Measurements from ENCODE around the gene MDP1. TPM values are rescaled to one million over a fixed set of nuclear protein-coding genes. Genes with fewer than 3 reads are reported as not detected.

The MDP1 gene
- total RNA-seq, 1 experiment from 2014 or later, result 7.4 TPM

GRCh38 chr14:24187539-24187915 lies 28.3 kb downstream of the MDP1 start:
- CTCF ChIA-PET, result no interaction called here
- peaks cover 22% of the 10 kb centered on the region for H3K4me1 Mint-ChIP-seq (ENCODE audit: low read depth, unreplicated experiment)
- BruUV-seq (replicated peaks), result no TSS peak
- peak overlapping the region; percentile 76 for H3K27ac Mint-ChIP-seq (ENCODE audit: unreplicated experiment)
- intact Hi-C loops (cut with micrococcal nuclease; ENCODE audit: unreplicated experiment), result no loop called here
- DNase-seq, result no peak
- no peaks in the 10 kb centered on the region for H3K27me3 Mint-ChIP-seq (ENCODE audit: unreplicated experiment)
- no peak for TF ChIP-seq CTCF (IDR thresholded peaks at IDR 0.05; ENCODE audit: unreplicated experiment)
- no peaks in the 10 kb centered on the region for H3K9me3 Mint-ChIP-seq (ENCODE audit: low read depth, unreplicated experiment)
- peak overlapping the region; percentile 88 for H3K4me3 Mint-ChIP-seq (ENCODE audit: low read depth, unreplicated experiment)
- H3K36me3 Mint-ChIP-seq (ENCODE audit: insufficient read depth, unreplicated experiment), result peaks cover 71% of the 10 kb centered on the region

- Mint-ChIP-seq H3K9me3 (ENCODE audit: low read depth, unreplicated experiment) (no peaks in the 10 kb centered on the region), H3K4me1 (ENCODE audit: low read depth, unreplicated experiment) (peaks cover 22% of the 10 kb centered on the region), H3K4me3 (ENCODE audit: low read depth, unreplicated experiment) (peak overlapping the region; percentile 88), H3K36me3 (ENCODE audit: insufficient read depth, unreplicated experiment) (peaks cover 70% of the 10 kb centered on the region), H3K27me3 (ENCODE audit: unreplicated experiment) (no peaks in the 10 kb centered on the region), H3K27ac (ENCODE audit: unreplicated experiment) (peak overlapping the region; percentile 45)
- TF ChIP-seq CTCF (IDR thresholded peaks at IDR 0.05; ENCODE audit: unreplicated experiment), result no peak
- no peak for DNase-seq
- CTCF ChIA-PET, result interaction anchor here (0.8 kb wide), 1 partner anchor 47 kb away, joined by 4 read pairs; no protein-coding TSS in a partner anchor
- intact Hi-C loops (cut with micrococcal nuclease; ENCODE audit: unreplicated experiment), result no loop called here
- BruUV-seq (replicated peaks), result no TSS peak
Observed at GRCh38 chr14:24186831-24187538, 28.9 kb downstream of the MDP1 start.

GRCh38 chr14:24185741-24186140 lies 30.1 kb downstream of the MDP1 start:
- Mint-ChIP-seq H3K9me3 (ENCODE audit: low read depth, unreplicated experiment) (no peaks in the 10 kb centered on the region), H3K4me3 (ENCODE audit: low read depth, unreplicated experiment) (no peak overlapping the region), H3K4me1 (ENCODE audit: low read depth, unreplicated experiment) (peaks cover 22% of the 10 kb centered on the region), H3K36me3 (ENCODE audit: insufficient read depth, unreplicated experiment) (peaks cover 75% of the 10 kb centered on the region), H3K27ac (ENCODE audit: unreplicated experiment) (no peak overlapping the region), H3K27me3 (ENCODE audit: unreplicated experiment) (no peaks in the 10 kb centered on the region)
- no peak for TF ChIP-seq CTCF (IDR thresholded peaks at IDR 0.05; ENCODE audit: unreplicated experiment)
- intact Hi-C loops (cut with micrococcal nuclease; ENCODE audit: unreplicated experiment), result no loop called here
- CTCF ChIA-PET, result no interaction called here
- DNase-seq, result no peak
- no TSS peak for BruUV-seq (replicated peaks)

GRCh38 chr14:24185026-24185425 lies 30.8 kb downstream of the MDP1 start:
- CTCF ChIA-PET, result no interaction called here
- Mint-ChIP-seq H3K27ac (ENCODE audit: unreplicated experiment) (no peak overlapping the region), H3K4me1 (ENCODE audit: low read depth, unreplicated experiment) (peaks cover 22% of the 10 kb centered on the region), H3K36me3 (ENCODE audit: insufficient read depth, unreplicated experiment) (peaks cover 78% of the 10 kb centered on the region), H3K4me3 (ENCODE audit: low read depth, unreplicated experiment) (no peak overlapping the region), H3K9me3 (ENCODE audit: low read depth, unreplicated experiment) (no peaks in the 10 kb centered on the region), H3K27me3 (ENCODE audit: unreplicated experiment) (no peaks in the 10 kb centered on the region)
- DNase-seq, result no peak
- no peak for TF ChIP-seq CTCF (IDR thresholded peaks at IDR 0.05; ENCODE audit: unreplicated experiment)
- intact Hi-C loops (cut with micrococcal nuclease; ENCODE audit: unreplicated experiment), result no loop called here
- no TSS peak for BruUV-seq (replicated peaks)
